ENCODE results near the gene CDK15.

The CDK15 gene

DNA sequence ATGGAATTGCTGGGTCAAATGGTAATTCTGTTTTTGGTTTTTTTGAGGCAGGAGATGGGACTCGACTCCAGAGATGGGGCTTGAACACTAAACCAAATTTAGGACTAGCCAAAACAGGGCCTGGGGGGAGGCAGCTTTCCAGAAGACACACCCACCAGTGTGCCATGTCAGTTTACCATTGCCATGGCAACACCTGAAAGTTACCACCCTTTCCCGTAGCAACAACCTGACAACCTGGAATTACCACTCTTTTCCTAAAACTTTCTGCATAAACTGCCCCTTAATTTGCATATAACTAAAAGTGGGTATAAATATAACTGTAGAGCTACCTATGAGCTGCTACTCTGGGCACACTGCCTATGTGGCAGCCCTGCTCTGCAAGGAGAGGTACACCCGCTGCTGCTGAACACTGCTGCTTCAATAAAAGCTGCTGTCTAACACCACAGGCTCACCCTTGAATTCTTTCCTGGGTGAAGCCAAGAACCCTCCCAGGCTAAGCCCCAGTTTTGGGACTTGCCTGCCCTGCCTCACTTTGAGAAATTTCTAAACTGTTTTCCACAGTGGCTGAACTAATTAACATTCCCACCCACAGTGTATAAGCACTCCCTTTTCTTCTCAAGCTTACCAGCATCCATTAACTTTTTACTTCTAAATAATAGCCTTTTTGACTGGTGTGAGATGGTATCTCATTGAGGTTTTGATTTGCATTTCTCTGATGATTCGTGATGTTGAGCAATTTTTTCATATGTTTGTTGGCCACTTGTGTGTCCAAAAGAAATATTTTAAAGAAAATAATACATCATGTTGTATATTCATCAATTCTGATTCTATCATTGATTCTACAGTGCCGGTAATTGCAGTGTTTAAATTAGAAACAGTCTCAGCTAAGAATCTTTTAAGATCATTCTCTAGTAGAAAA is 10.6 kb downstream of the CDK15 start (continued):
- TF ChIP-seq, protein P1, sequence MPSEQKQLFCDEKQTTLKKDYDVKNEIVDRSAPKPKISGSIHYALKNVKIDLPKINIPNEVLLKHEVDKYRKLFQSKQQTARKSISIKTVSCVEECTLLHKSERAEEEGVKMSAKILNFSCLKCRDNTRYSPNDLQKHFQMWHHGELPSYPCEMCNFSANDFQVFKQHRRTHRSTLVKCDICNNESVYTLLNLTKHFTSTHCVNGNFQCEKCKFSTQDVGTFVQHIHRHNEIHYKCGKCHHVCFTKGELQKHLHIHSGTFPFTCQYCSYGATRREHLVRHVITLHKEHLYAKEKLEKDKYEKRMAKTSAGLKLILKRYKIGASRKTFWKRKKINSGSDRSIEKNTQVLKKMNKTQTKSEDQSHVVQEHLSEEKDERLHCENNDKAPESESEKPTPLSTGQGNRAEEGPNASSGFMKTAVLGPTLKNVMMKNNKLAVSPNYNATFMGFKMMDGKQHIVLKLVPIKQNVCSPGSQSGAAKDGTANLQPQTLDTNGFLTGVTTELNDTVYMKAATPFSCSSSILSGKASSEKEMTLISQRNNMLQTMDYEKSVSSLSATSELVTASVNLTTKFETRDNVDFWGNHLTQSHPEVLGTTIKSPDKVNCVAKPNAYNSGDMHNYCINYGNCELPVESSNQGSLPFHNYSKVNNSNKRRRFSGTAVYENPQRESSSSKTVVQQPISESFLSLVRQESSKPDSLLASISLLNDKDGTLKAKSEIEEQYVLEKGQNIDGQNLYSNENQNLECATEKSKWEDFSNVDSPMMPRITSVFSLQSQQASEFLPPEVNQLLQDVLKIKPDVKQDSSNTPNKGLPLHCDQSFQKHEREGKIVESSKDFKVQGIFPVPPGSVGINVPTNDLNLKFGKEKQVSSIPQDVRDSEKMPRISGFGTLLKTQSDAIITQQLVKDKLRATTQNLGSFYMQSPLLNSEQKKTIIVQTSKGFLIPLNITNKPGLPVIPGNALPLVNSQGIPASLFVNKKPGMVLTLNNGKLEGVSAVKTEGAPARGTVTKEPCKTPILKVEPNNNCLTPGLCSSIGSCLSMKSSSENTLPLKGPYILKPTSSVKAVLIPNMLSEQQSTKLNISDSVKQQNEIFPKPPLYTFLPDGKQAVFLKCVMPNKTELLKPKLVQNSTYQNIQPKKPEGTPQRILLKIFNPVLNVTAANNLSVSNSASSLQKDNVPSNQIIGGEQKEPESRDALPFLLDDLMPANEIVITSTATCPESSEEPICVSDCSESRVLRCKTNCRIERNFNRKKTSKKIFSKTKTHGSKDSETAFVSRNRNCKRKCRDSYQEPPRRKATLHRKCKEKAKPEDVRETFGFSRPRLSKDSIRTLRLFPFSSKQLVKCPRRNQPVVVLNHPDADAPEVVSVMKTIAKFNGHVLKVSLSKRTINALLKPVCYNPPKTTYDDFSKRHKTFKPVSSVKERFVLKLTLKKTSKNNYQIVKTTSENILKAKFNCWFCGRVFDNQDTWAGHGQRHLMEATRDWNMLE (tag by site-specific recombination; conservative IDR thresholded peaks at IDR 0.05; ENCODE audit: low read depth), result no peak
- TF ChIP-seq ZSCAN30 (tag by site-specific recombination; IDR thresholded peaks at IDR 0.05) (no peak), ZFP3 (tag by site-specific recombination; IDR thresholded peaks at IDR 0.05; ENCODE audit: low read depth) (no peak), ZNF155 (tag by site-specific recombination; IDR thresholded peaks at IDR 0.05) (no peak), ZNF341 (tag by site-specific recombination; IDR thresholded peaks at IDR 0.05; ENCODE audit: low read depth) (no peak), ZNF843 (tag by site-specific recombination; IDR thresholded peaks at IDR 0.05) (no peak), ZNF624 (tag by site-specific recombination; IDR thresholded peaks at IDR 0.05) (no peak)

DNA sequence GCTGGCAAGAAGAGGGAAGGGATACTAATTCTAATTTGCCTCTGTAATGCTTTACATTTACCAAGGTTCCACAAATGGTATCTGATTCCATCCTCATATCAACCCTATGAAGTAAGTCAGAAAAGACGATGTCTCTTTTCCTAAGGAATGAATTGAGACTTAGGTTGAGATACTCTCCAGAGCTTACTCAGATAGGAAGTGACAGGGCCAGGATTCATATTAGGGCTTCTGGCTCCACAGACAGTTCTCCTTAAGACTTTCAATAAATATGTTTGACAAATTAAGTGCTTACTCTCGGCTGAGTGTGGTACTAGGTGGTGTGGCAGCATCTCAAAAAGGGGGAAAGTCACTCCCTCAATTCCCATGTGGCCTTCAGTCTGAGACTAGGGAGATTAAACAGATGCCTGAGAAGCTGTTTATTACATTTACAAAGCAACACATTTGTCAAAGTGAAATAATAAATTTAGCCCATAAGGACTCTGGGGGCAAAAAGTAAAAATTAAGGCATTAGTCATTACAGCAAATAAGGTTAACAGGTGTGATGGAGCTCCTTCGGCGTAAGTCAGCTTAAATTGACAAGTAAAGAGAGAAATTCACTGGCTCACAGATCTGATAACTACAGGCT is 14.2 kb downstream of the CDK15 start:
- no peak overlapping the region for H3K4me3 ChIP-seq (ENCODE audit: low read depth, low read length)
- no peaks in the 10 kb centered on the region for H3K9me3 ChIP-seq (ENCODE audit: control insufficient read depth, insufficient read depth, low read depth, low read length)
- H3K27ac ChIP-seq (ENCODE audit: extremely low read depth, low read depth, low read length), result no peak overlapping the region
- ChIA-PET POLR2A (no interaction called here), CTCF (no interaction called here)
- H3K4me1 ChIP-seq (ENCODE audit: control insufficient read depth, insufficient read depth, low read length), result no peaks in the 10 kb centered on the region
- H3K36me3 ChIP-seq (ENCODE audit: control insufficient read depth in 2 of 2, insufficient read depth in 1 of 2, low read length in 2 of 2), result no peaks in the 10 kb centered on the region
- TF ChIP-seq ZNF473 (tag by site-specific recombination; IDR thresholded peaks at IDR 0.05), result no peak
- no peak for TF ChIP-seq ZNF221 (tag by site-specific recombination; IDR thresholded peaks at IDR 0.05; ENCODE audit: borderline replicate concordance)

DNA sequence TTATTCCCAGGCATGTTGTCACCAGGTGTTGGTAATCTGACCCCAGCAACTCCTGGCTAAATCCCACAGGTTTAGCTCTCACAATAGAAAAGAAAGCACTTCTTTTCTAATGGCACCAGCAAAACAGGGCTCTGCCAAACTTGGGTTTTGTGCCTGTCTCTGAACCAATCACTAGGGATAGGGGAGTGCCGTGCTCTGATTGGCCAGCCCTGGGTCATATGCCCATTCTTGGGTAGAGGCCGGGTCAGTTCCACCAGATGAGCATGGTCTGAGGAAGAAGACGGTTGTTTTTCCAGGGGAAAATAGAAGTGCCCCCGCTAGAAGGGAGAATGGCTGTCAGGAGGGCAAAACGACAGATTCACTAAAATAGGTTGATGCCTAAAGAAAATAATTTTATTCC is 14.7 kb downstream of the CDK15 start:
- no peaks in the 10 kb centered on the region for H3K36me3 ChIP-seq (ENCODE audit: control insufficient read depth in 2 of 2, insufficient read depth in 1 of 2, low read length in 2 of 2)
- H3K9me3 ChIP-seq (ENCODE audit: control insufficient read depth, insufficient read depth, low read depth, low read length), result no peaks in the 10 kb centered on the region
- CTCF ChIA-PET, result interaction anchor here (1.1 kb wide), 1 partner anchor 40 kb away, joined by 3 read pairs; no protein-coding TSS in a partner anchor
- no peaks in the 10 kb centered on the region for H3K4me1 ChIP-seq (ENCODE audit: control insufficient read depth, insufficient read depth, low read length)
- no peak overlapping the region for H3K27ac ChIP-seq (ENCODE audit: extremely low read depth, low read depth, low read length)
- POLR2A ChIA-PET, result no interaction called here
- H3K4me3 ChIP-seq (ENCODE audit: low read depth, low read length), result no peak overlapping the region
- TF ChIP-seq, protein P2, sequence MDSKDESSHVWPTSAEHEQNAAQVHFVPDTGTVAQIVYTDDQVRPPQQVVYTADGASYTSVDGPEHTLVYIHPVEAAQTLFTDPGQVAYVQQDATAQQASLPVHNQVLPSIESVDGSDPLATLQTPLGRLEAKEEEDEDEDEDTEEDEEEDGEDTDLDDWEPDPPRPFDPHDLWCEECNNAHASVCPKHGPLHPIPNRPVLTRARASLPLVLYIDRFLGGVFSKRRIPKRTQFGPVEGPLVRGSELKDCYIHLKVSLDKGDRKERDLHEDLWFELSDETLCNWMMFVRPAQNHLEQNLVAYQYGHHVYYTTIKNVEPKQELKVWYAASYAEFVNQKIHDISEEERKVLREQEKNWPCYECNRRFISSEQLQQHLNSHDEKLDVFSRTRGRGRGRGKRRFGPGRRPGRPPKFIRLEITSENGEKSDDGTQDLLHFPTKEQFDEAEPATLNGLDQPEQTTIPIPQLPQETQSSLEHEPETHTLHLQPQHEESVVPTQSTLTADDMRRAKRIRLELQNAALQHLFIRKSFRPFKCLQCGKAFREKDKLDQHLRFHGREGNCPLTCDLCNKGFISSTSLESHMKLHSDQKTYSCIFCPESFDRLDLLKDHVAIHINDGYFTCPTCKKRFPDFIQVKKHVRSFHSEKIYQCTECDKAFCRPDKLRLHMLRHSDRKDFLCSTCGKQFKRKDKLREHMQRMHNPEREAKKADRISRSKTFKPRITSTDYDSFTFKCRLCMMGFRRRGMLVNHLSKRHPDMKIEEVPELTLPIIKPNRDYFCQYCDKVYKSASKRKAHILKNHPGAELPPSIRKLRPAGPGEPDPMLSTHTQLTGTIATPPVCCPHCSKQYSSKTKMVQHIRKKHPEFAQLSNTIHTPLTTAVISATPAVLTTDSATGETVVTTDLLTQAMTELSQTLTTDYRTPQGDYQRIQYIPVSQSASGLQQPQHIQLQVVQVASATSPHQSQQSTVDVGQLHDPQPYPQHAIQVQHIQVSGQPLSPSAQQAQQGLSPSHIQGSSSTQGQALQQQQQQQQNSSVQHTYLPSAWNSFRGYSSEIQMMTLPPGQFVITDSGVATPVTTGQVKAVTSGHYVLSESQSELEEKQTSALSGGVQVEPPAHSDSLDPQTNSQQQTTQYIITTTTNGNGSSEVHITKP (tag by site-specific recombination; IDR thresholded peaks at IDR 0.05), result no peak
- TF ChIP-seq MYNN (tag by site-specific recombination; IDR thresholded peaks at IDR 0.05; ENCODE audit: borderline replicate concordance) (no peak), ZNF610 (tag by site-specific recombination; IDR thresholded peaks at IDR 0.05; ENCODE audit: borderline replicate concordance) (no peak), EGR2 (tag by site-specific recombination; IDR thresholded peaks at IDR 0.05; ENCODE audit: low read depth) (no peak), ZNF114 (tag by site-specific recombination; IDR thresholded peaks at IDR 0.05) (no peak), ZNF571 (tag by site-specific recombination; IDR thresholded peaks at IDR 0.05) (no peak), KLF8 (tag by site-specific recombination; IDR thresholded peaks at IDR 0.05) (no peak), ZNF558 (tag by site-specific recombination; IDR thresholded peaks at IDR 0.05) (no peak), ZXDB (tag by site-specific recombination; IDR thresholded peaks at IDR 0.05) (no peak), ZNF560 (tag by site-specific recombination; IDR thresholded peaks at IDR 0.05; ENCODE audit: borderline replicate concordance) (no peak)
- TF ChIP-seq, protein P3, sequence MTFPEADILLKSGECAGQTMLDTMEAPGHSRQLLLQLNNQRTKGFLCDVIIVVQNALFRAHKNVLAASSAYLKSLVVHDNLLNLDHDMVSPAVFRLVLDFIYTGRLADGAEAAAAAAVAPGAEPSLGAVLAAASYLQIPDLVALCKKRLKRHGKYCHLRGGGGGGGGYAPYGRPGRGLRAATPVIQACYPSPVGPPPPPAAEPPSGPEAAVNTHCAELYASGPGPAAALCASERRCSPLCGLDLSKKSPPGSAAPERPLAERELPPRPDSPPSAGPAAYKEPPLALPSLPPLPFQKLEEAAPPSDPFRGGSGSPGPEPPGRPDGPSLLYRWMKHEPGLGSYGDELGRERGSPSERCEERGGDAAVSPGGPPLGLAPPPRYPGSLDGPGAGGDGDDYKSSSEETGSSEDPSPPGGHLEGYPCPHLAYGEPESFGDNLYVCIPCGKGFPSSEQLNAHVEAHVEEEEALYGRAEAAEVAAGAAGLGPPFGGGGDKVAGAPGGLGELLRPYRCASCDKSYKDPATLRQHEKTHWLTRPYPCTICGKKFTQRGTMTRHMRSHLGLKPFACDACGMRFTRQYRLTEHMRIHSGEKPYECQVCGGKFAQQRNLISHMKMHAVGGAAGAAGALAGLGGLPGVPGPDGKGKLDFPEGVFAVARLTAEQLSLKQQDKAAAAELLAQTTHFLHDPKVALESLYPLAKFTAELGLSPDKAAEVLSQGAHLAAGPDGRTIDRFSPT (tag by site-specific recombination; IDR thresholded peaks at IDR 0.05), result no peak

Measured in HEK293 (cell line).